HG02840 (cell line): ENCODE results near the gene FANCL.
"Not testable (repeated sequence)": the region's sequence is repeated elsewhere in the genome, so short reads cannot be mapped to it uniquely, and the experiment has no call there.

Experiments used
- ATAC-seq: cut with Tn5 transposase; IDR thresholded peaks from one replicate; pipeline ENCODE4 v1.9.1; 2021; ENCODE audit warnings: mild to moderate bottlenecking, moderate library complexity, moderate number of reproducible peaks; ENCODE audit not compliant: unreplicated experiment, low FRiP score

Gene FANCL

GRCh38 chr2:58207189-58207588 lies 33.9 kb downstream of the FANCL start:
- no peak for ATAC-seq

GRCh38 chr2:58206785-58207184 lies 34.3 kb downstream of the FANCL start:
- ATAC-seq: no peak

- no peak for ATAC-seq
Measured at GRCh38 chr2:58204195-58204959, 36.7 kb downstream of the FANCL start.

GRCh38 chr2:58203018-58203417 lies 38.1 kb downstream of the FANCL start:
- no peak for ATAC-seq

- no peak for ATAC-seq
Measured at GRCh38 chr2:58202404-58202803, 38.7 kb downstream of the FANCL start.

GRCh38 chr2:58197894-58198293 lies 43.2 kb downstream of the FANCL start:
- ATAC-seq: no peak

- ATAC-seq: no peak
Measured at GRCh38 chr2:58195662-58196061, 45.5 kb downstream of the FANCL start.

- no peak for ATAC-seq
Measured at GRCh38 chr2:58194458-58194857, 46.7 kb downstream of the FANCL start.

GRCh38 chr2:58187022-58187421 lies 54.1 kb downstream of the FANCL start:
- not testable (repeated sequence) for ATAC-seq

GRCh38 chr2:58186501-58186900 lies 54.6 kb downstream of the FANCL start:
- no peak for ATAC-seq

- ATAC-seq: no peak
Measured at GRCh38 chr2:58182527-58182926, 58.6 kb downstream of the FANCL start.

GRCh38 chr2:58180635-58181034 lies 60.5 kb downstream of the FANCL start:
- no peak for ATAC-seq

- not testable (repeated sequence) for ATAC-seq
Measured at GRCh38 chr2:58180175-58180574, 61.0 kb downstream of the FANCL start.

GRCh38 chr2:58177187-58177586 lies 63.9 kb downstream of the FANCL start:
- not testable (repeated sequence) for ATAC-seq

- not testable (repeated sequence) for ATAC-seq
Measured at GRCh38 chr2:58171831-58172230, 69.3 kb downstream of the FANCL start.

- not testable (repeated sequence) for ATAC-seq
Measured at GRCh38 chr2:58170334-58170933, 70.7 kb downstream of the FANCL start.

GRCh38 chr2:58169845-58170244 lies 71.3 kb downstream of the FANCL start:
- ATAC-seq: not testable (repeated sequence)

GRCh38 chr2:58168130-58168529 lies 73.0 kb downstream of the FANCL start:
- not testable (repeated sequence) for ATAC-seq

- ATAC-seq: no peak
Measured at GRCh38 chr2:58163913-58164312, 77.2 kb downstream of the FANCL start.

GRCh38 chr2:58158481-58158880 lies 82.6 kb downstream of the FANCL start:
- ATAC-seq: no peak

GRCh38 chr2:58157754-58158153 lies 83.4 kb downstream of the FANCL start:
- no peak for ATAC-seq

GRCh38 chr2:58156780-58157179 lies 84.3 kb downstream of the FANCL start:
- ATAC-seq: no peak
